GM23248 (cell line): ENCODE measurements around the gene FAU.

Experiments used
- EZH2 ChIP-seq: fragments of 200-600 bp; sonication (generic); IDR thresholded peaks from 2 replicates; pipeline ENCODE4 v1.6.1; 2018; ENCODE audit warnings: antibody characterized with exemption, mild to moderate bottlenecking; ENCODE audit not compliant: insufficient read depth, poor library complexity, severe bottlenecking
- EZH2phosphoT487 ChIP-seq: fragments of 200-600 bp; sonication (generic); IDR thresholded peaks from 2 replicates; pipeline ENCODE4 v1.6.1; 2018; ENCODE audit warnings: antibody characterized with exemption, moderate library complexity, mild to moderate bottlenecking, low read depth; ENCODE audit not compliant: insufficient read depth

DNA sequence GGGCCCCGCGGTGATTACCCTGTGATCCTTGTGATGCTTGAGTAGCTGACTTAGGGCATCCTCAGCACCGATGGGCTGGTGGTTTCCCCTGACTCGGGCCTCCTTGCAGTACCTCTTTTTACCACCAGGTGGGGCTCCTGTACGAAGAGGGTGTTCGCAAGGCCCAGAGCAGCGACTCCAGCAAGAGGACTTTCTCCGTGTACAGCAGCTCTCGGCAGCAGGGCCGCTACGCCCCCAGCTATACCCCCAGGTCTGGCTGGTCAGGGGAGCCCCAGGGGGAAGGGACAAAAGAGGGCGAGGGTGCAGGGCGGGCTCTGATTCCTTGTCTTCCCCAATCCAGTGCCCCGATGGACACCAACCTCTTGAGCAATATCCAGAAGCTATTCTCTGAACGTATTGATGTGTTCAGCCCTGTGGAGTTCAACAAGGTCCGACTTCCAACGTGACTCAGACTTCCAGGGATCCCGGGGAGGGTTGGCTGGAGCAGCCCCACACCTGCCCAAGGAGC is 11.5 kb downstream of the FAU start:
- no peak for TF ChIP-seq EZH2phosphoT487
- TF ChIP-seq EZH2 = no peak
